Measurements from ENCODE around the gene TPR.
"Not testable (repeated sequence)": the region's sequence is repeated elsewhere in the genome, so short reads cannot be mapped to it uniquely, and the experiment has no call there.

Gene TPR

DNA sequence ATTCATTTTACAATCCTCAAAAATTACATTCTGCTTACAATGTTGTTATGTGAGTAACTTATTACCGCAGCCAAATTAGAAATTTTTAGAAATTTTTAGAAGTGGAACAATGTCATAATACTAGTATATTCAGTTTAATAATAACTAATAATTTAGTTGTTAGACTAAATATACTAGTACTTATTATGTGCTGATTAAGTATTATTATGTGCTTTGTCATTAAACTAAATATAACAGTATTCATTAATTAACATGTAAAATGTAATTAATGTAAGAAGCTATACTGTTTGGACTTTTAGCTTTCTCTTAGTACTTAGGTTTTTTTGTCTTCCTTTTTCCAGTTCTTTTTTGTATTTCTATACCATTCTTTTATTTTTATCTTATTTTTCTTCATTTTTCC, 15.9 kb upstream of the TPR start:
- no peak overlapping the region for H3K27ac ChIP-seq
- DNase-seq (ENCODE audit: low spot score): no peak
- CTCF ChIA-PET: interaction anchor here (0.6 kb wide), 2 partner anchors 56 to 621 kb away, joined by 8 to 9 read pairs; no protein-coding TSS in a partner anchor
- POLR2A ChIA-PET (ENCODE audit: low non-redundant PET): no interaction called here
- TF ChIP-seq CTCF (conservative IDR thresholded peaks at IDR 0.05; ENCODE audit: low read depth): no peak

- ChIA-PET CTCF (interaction anchor here (0.6 to 0.8 kb wide), 2 partner anchors 12 to 96 kb away, joined by 4 to 6 read pairs; partner anchors contain the start of genes ODR4 and TPR), POLR2A (ENCODE audit: low non-redundant PET) (no interaction called here)
- no peak for DNase-seq (ENCODE audit: low spot score)
- no peak for TF ChIP-seq CTCF (conservative IDR thresholded peaks at IDR 0.05; ENCODE audit: low read depth)
- no peak overlapping the region for H3K27ac ChIP-seq
These were observed 11.8 kb upstream of the TPR start for GRCh38 chr1:186386725-186387383.

GRCh38 chr1:186375929-186376319, 871 bp upstream of the TPR start:
- DNase-seq (ENCODE audit: low spot score): peak; percentile 64
- TF ChIP-seq CTCF (conservative IDR thresholded peaks at IDR 0.05; ENCODE audit: low read depth): no peak
- ChIA-PET POLR2A (ENCODE audit: low non-redundant PET) (no interaction called here), CTCF (interaction anchor here (0.6 to 1.2 kb wide), 5 partner anchors 9 to 1174 kb away, joined by 3 to 9 read pairs (median 6); no protein-coding TSS in a partner anchor)
- H3K27ac ChIP-seq: peak overlapping the region; percentile 98

- POLR2A ChIA-PET (ENCODE audit: low non-redundant PET): interaction anchor here (0.8 kb wide), 1 partner anchor 11 kb away, joined by 3 read pairs; no protein-coding TSS in a partner anchor
- TF ChIP-seq CTCF (conservative IDR thresholded peaks at IDR 0.05; ENCODE audit: low read depth): no peak
- peak overlapping the region; percentile 98 for H3K27ac ChIP-seq
- peak; percentile 22 for DNase-seq (ENCODE audit: low spot score)
- CTCF ChIA-PET: interaction anchor here (0.5 to 1.2 kb wide), 14 partner anchors 11 to 1743 kb away, joined by 3 to 6 read pairs (median 3); no protein-coding TSS in a partner anchor
These were observed 526 bp downstream of the TPR start for GRCh38 chr1:186374303-186375151.

GRCh38 chr1:186347837-186348691, 27.0 kb downstream of the TPR start:
- CTCF ChIA-PET; POLR2A ChIA-PET (ENCODE audit: low non-redundant PET); DNase-seq (ENCODE audit: low spot score); H3K27ac ChIP-seq: not testable (repeated sequence)

- CTCF ChIA-PET: no interaction called here
- no peak for TF ChIP-seq CTCF (conservative IDR thresholded peaks at IDR 0.05; ENCODE audit: low read depth)
- POLR2A ChIA-PET (ENCODE audit: low non-redundant PET): no interaction called here
- H3K27ac ChIP-seq: no peak overlapping the region
- DNase-seq (ENCODE audit: low spot score): no peak
These were observed 34.3 kb downstream of the TPR start for GRCh38 chr1:186340772-186341171.
